MCF 10A (cell line): ENCODE results near the gene ARHGDIA. TPM values are rescaled to one million over a fixed set of nuclear protein-coding genes. Genes with fewer than 3 reads are reported as not detected.

ENCODE experiments used
- BruUV-seq: library from RNA; stranded (reverse); fragments of 400-500 nt; replicated peaks from 2 replicates; lab custom pipeline; 2021; lab: Mats Ljungman, UMichigan
- CTCF ChIA-PET: fragments of 300-600 bp; sonication (Branson Sonifier 250); formaldehyde crosslinking; extraction: SDS; loops from one replicate; lab custom pipeline; 2021; ENCODE audit warnings: antibody characterized with exemption, inconsistent platforms; lab: Yijun Ruan, JAX
- POLR2A ChIA-PET: fragments of 300-600, 350-650 bp; sonication (Branson Sonifier 250); formaldehyde crosslinking; extraction: SDS; loops from one replicate; lab custom pipeline; 2020; ENCODE audit warnings: antibody characterized with exemption, inconsistent platforms; lab: Yijun Ruan, JAX
- DNase-seq: peaks from one replicate; pipeline ENCODE4 v3.0.0-alpha.2; 2018; ENCODE audit not compliant: unreplicated experiment
- H3K27ac Mint-ChIP-seq: one replicate; pipeline ENCODE4 v1.8.0; 2022; ENCODE audit warnings: mild to moderate bottlenecking, low read depth, mixed read lengths; ENCODE audit not compliant: unreplicated experiment
- H3K27me3 Mint-ChIP-seq: one replicate; pipeline ENCODE4 v1.8.0; 2022; ENCODE audit warnings: mixed read lengths; ENCODE audit not compliant: insufficient read depth, unreplicated experiment
- H3K36me3 Mint-ChIP-seq: one replicate; pipeline ENCODE4 v1.8.0; 2022; ENCODE audit warnings: mild to moderate bottlenecking, moderate library complexity, mixed read lengths; ENCODE audit not compliant: insufficient read depth, unreplicated experiment
- H3K4me1 Mint-ChIP-seq: one replicate; pipeline ENCODE4 v1.8.0; 2022; ENCODE audit warnings: mixed read lengths; ENCODE audit not compliant: insufficient read depth, unreplicated experiment
- H3K4me3 Mint-ChIP-seq: one replicate; pipeline ENCODE4 v1.8.0; 2022; ENCODE audit warnings: mild to moderate bottlenecking, moderate library complexity, mixed read lengths; ENCODE audit not compliant: unreplicated experiment
- H3K9me3 Mint-ChIP-seq: one replicate; pipeline ENCODE4 v1.8.0; 2022; ENCODE audit warnings: mixed read lengths; ENCODE audit not compliant: unreplicated experiment
- CTCF ChIP-seq: fragments of 200-600 bp; IDR thresholded peaks from one replicate; pipeline ENCODE4 v1.8.0; 2022; ENCODE audit warnings: antibody characterized with exemption, mild to moderate bottlenecking; ENCODE audit not compliant: unreplicated experiment
- intact Hi-C: fragments of 100-400 bp; cut with micrococcal nuclease; formaldehyde crosslinking; loops from 2 replicates; pipeline ENCODE4 v1.14.1; 2022
- total RNA-seq: library from RNA; stranded (reverse); gene quantifications from 2 replicates; pipeline ENCODE4 v1.2.3, GENCODE V29; 2022

The ARHGDIA gene
- total RNA-seq, 1 experiment from 2014 or later, result 271 TPM

DNA sequence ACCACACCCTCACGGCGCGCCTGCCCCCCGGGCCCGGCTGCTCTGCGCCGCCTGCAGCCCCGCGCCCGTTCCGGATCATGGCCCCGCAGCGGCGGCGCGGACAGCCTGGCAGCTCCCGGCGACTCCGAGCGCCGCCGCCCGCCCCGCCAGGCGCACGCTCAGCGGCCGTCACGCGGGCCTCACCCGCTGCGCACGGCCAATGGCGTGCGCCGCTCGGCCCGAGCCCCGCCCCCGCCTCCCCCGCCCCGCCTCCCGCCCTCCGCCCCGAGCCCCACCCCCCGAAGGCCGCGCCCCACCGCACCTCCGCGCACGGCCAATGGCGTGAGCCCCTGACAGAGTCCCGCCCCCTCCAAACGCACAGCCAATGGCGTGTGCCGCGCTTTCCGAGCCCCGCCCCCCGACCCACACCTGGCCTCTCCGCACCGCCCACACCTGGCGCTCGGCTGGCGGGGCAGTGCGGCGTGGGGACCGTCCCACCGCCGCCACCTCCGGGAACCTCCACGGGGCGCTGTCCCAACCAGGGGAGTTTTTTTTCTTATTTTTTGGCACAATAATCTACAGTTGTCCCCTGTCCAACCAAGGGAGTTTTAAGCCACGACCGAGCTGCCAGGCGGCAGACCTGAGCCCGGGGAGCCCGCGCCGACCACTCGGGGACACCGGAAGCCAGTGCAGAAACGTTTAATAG lies 40.3 kb upstream of the ARHGDIA start, which contains the start of gene PCYT2:
TSS of gene PCYT2 (minus strand) at position 123 of the 685 bp plus-strand sequence. CDS start at position 79, 44 bp downstream.
- Mint-ChIP-seq H3K36me3 (peaks cover 47% of the 10 kb centered on the region), H3K27ac (no peak within 1 kb of the TSS), H3K27me3 (no peaks in the 10 kb centered on the region), H3K9me3 (no peaks in the 10 kb centered on the region), H3K4me3 (peak within 1 kb of the TSS; percentile 72), H3K4me1 (peaks cover 27% of the 10 kb centered on the region)
- no TSS peak for BruUV-seq
- intact Hi-C loops, result loop anchor here (10.0 kb wide), 1 partner anchor 47 kb away; the partner anchor contains the start of gene P4HB
- CTCF ChIA-PET, result no interaction called here
- DNase-seq, result peak; percentile 89
- no peak for TF ChIP-seq CTCF
- POLR2A ChIA-PET, result interaction anchor here (1.7 to 5.2 kb wide), 3 partner anchors 14 to 20 kb away, joined by 6 to 54 read pairs (median 7); partner anchors contain the start of genes ALYREF, ANAPC11 and MAFG

GRCh38 chr17:81910840-81911276 lies 39.7 kb upstream of the ARHGDIA start:
- H3K27ac Mint-ChIP-seq, result no peak overlapping the region
- peaks cover 22% of the 10 kb centered on the region for H3K4me1 Mint-ChIP-seq
- no peaks in the 10 kb centered on the region for H3K27me3 Mint-ChIP-seq
- H3K36me3 Mint-ChIP-seq, result peaks cover 42% of the 10 kb centered on the region
- CTCF ChIA-PET, result no interaction called here
- POLR2A ChIA-PET, result interaction anchor here (1.0 to 5.2 kb wide), 4 partner anchors 11 to 25 kb away, joined by 3 to 54 read pairs (median 5); partner anchors contain the start of genes ALYREF, ANAPC11 and MAFG
- no peak for TF ChIP-seq CTCF
- peak overlapping the region; percentile 72 for H3K4me3 Mint-ChIP-seq
- intact Hi-C loops, result loop anchor here (10.0 kb wide), 1 partner anchor 46 kb away; the partner anchor contains the start of gene P4HB
- no peak for DNase-seq
- no TSS peak for BruUV-seq
- no peaks in the 10 kb centered on the region for H3K9me3 Mint-ChIP-seq

- Mint-ChIP-seq H3K36me3 (peaks cover 40% of the 10 kb centered on the region), H3K27me3 (no peaks in the 10 kb centered on the region), H3K4me3 (peak overlapping the region; percentile 72), H3K4me1 (peaks cover 20% of the 10 kb centered on the region), H3K27ac (no peak overlapping the region), H3K9me3 (no peaks in the 10 kb centered on the region)
- no peak for DNase-seq
- no peak for TF ChIP-seq CTCF
- CTCF ChIA-PET, result interaction anchor here (0.5 to 1.0 kb wide), 2 partner anchors 13 to 185 kb away, joined by 3 to 4 read pairs; no protein-coding TSS in a partner anchor
- POLR2A ChIA-PET, result interaction anchor here (0.6 to 5.2 kb wide), 8 partner anchors 10 to 185 kb away, joined by 3 to 54 read pairs (median 3); partner anchors contain the start of genes ALYREF, ANAPC11 and MAFG
- no TSS peak for BruUV-seq
- intact Hi-C loops, result loop anchor here (10.0 kb wide), 1 partner anchor 45 kb away; the partner anchor contains the start of gene P4HB
These were observed 39.1 kb upstream of the ARHGDIA start for GRCh38 chr17:81909966-81910839.
